Activated T-helper 17 cell treated with anti-CD3 and anti-CD28 coated beads, Interleukin-2, amount 50 U/mL, for 72 hours (primary cell): Measurements from ENCODE around the gene GSK3B. TPM values are rescaled to one million over a fixed set of nuclear protein-coding genes. Genes with fewer than 3 reads are reported as not detected.
A peak's percentile ranks its signal among the peaks of the same experiment; 100 is the strongest.

Experiments
- ATAC-seq: fragments of 150-1000 bp; cut with Tn5 transposase; replicated peaks from 2 replicates; pipeline ENCODE4 v1.10.0; 2021; ENCODE audit warnings: mild to moderate bottlenecking, moderate library complexity
- H3K27ac Mint-ChIP-seq: one replicate; pipeline ENCODE4 v1.8.0; 2022; ENCODE audit warnings: mixed read lengths
- H3K27me3 Mint-ChIP-seq: one replicate; pipeline ENCODE4 v1.8.0; 2022; ENCODE audit warnings: mixed read lengths
- H3K36me3 Mint-ChIP-seq: one replicate; pipeline ENCODE4 v1.8.0; 2022; ENCODE audit warnings: low read depth, mild to moderate bottlenecking, mixed read lengths
- H3K4me1 Mint-ChIP-seq: one replicate; pipeline ENCODE4 v1.8.0; 2022; ENCODE audit warnings: mixed read lengths
- H3K4me3 Mint-ChIP-seq: one replicate; pipeline ENCODE4 v1.8.0; 2022; ENCODE audit warnings: mild to moderate bottlenecking, mixed read lengths
- H3K9me3 Mint-ChIP-seq: one replicate; pipeline ENCODE4 v1.8.0; 2022; ENCODE audit warnings: mixed read lengths
- total RNA-seq, 2 donors: library from RNA; stranded (reverse); gene quantifications; one replicate each; pipeline ENCODE4 v1.2.3, GENCODE V29; 2022

The GSK3B gene
- 10 to 100 TPM; 31.5 to 36.9 TPM for total RNA-seq

DNA sequence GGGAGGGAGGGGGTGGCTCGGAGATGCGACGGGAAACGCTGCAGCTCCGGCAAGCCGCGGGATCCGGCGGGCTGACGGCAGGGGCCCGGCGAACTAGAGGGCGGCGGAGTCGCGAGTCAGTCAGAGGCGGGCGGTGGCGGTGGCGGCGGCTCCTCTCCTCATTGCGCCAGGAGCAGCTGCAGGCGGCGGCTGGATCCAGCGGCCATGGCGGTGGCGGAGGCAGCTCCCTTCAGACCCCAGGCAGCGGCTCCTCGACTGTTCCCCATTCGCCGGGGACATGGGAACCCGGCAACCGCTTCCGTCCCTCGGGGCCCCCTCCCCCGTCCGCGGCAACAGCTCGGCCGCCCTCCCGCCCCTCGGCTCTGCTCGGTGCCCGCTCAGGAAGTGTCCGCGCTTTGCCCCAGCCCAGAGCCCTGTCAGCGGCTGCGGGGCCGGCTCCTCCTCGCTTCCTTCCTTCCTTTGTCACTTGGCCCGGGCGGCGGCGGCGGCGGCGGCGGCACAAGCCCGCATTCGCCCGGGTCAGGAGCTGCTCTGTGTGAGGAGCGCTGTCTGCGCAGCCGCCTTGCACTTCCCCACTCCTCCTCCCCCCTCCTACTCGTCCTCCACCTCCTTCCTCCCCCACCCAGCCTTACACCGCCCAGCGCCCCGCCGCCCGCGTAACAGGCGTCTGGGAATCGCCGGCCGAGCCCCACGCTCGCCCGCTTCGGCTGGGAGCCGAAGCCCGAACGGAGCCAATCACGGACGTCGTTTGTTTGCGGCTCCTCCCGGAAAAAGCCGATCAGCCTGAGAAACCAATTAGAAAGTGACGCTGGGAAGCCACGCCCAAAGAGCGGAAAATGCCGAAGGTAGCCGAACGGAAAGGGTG, at the start of gene GSK3B:
TSS of gene GSK3B (minus strand) at position 537 of the 865 bp plus-strand sequence. CDS start 1,013 bp downstream, outside the sequence.
- H3K27ac Mint-ChIP-seq, result no peak within 1 kb of the TSS
- peaks cover 26% of the 10 kb centered on the region for H3K36me3 Mint-ChIP-seq
- no peaks in the 10 kb centered on the region for H3K27me3 Mint-ChIP-seq
- H3K9me3 Mint-ChIP-seq, result no peaks in the 10 kb centered on the region
- no peak within 1 kb of the TSS for H3K4me3 Mint-ChIP-seq
- H3K4me1 Mint-ChIP-seq, result peaks cover 7% of the 10 kb centered on the region
- ATAC-seq, result peak; percentile 52

DNA sequence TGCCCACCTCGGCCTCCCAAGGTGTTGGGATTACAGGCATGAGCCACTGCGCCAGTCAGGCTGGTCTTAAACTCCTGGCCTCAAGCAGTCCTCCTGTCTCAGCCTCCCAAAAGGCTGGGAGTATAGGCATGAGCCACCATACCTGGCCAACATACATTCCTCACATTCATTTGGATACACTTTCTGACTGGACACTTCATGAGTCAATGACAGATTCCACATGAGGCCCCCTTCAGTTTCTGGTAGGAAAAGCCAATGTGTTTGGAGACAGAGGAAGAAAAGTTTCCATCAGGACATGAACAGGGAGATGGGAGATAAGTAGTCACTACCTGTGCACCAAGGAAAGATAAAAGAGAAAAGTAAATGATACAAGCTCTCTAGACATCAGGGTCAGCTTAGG, 49.4 kb upstream of the GSK3B start:
- Mint-ChIP-seq H3K4me1 (peaks cover 7% of the 10 kb centered on the region), H3K9me3 (no peaks in the 10 kb centered on the region), H3K36me3 (no peaks in the 10 kb centered on the region), H3K27ac (no peak overlapping the region), H3K27me3 (no peaks in the 10 kb centered on the region), H3K4me3 (no peak overlapping the region)
- no peak for ATAC-seq

DNA sequence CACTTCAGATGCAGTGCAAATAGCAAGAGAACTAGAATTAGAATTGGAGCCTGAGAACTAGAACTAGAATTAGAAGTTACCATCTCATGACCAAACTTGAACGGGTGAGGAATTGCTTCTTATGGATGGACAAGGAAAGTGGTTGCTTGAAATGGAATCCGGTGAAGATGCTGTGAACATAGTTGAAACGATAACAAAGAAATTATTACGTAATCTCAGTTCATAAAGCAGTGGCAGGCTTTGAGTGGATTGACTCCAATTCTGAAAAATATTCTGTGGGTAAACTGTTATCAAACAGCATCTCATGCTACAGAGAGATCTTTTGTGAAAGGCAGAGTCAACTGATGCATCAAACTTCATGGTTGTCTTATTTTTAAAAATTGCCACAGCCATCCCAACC, 48.0 kb upstream of the GSK3B start:
- ATAC-seq, result no peak
- H3K9me3 Mint-ChIP-seq, result no peaks in the 10 kb centered on the region
- no peak overlapping the region for H3K27ac Mint-ChIP-seq
- no peak overlapping the region for H3K4me3 Mint-ChIP-seq
- peaks cover 7% of the 10 kb centered on the region for H3K4me1 Mint-ChIP-seq
- no peaks in the 10 kb centered on the region for H3K36me3 Mint-ChIP-seq
- no peaks in the 10 kb centered on the region for H3K27me3 Mint-ChIP-seq

DNA sequence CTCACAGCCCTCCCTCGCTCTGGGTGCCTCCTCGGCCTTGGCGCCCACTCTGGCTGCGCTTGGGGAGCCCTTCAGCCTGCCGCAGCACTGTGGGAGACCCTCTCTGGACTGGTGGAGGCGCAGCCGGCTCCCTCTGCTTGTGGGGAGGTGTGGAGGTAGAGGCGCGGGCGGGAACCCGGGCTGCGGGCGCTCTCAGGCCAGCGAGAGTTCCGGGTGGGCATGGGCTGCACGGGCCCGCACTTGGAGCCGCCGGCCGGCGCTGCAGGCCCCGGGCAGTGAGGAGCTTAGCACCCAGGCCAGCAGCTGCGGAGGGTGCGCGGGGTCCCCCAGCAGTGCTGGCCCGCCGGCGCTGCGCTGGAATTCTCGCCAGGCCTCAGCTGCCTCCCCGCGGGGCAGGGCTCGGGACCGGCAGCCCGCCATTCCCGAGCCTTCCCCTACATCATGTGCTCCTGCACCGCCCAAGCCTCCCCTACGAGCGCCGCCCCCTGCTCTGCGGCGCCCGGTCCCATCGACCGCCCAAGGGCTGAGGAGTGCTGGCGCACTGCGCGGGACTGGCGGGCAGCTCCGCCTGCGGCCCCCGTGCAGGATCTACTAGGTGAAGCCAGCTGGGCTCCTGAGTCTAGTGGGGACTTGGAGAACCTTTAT, 46.0 kb upstream of the GSK3B start:
- Mint-ChIP-seq H3K27ac (no peak overlapping the region), H3K4me1 (peaks cover under 1% of the 10 kb centered on the region), H3K9me3 (no peaks in the 10 kb centered on the region), H3K4me3 (no peak overlapping the region), H3K27me3 (no peaks in the 10 kb centered on the region), H3K36me3 (no peaks in the 10 kb centered on the region)
- no peak for ATAC-seq

DNA sequence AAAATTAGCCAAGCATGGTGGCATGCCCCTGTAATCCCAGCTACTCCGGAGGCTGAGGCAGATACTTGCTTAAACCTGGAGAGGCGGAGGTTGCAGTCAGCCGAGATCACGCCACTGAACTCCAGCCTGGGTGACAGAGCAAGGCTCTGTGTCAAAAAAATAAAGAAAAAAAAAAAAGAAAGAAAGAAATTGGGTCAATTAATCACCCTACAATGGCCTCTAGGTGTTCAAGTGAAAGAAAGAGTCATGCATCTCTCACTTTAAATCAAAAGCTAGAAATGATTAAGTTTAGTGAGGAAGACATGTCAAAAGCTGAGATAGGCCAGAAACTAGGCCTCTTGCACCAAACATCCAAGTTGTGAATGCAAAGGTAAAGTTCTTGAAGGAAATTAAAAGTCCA, 44.9 kb upstream of the GSK3B start:
- Mint-ChIP-seq H3K27ac (no peak overlapping the region), H3K36me3 (no peaks in the 10 kb centered on the region), H3K4me3 (no peak overlapping the region), H3K9me3 (no peaks in the 10 kb centered on the region), H3K4me1 (no peaks in the 10 kb centered on the region), H3K27me3 (no peaks in the 10 kb centered on the region)
- ATAC-seq, result peak; percentile 28

DNA sequence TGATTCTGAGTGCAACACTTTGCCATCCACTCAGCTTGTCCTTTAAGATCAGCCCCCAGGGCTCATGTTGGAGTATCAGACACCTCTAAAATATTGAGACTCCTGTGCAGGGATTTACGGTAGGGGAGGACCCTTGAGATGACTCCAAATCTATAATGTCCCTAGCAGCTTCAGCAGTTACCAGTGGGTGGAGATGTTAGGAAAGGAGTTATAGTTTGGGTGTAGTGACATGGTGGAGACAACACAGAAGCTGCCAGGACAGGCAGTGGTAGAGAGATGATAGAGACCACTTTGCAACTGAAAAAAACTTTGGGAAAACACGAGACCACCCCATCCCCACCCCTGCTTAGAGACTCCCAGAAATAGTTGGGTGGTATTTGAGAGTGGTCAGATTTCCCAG, 43.3 kb upstream of the GSK3B start:
- no peaks in the 10 kb centered on the region for H3K36me3 Mint-ChIP-seq
- no peaks in the 10 kb centered on the region for H3K27me3 Mint-ChIP-seq
- H3K9me3 Mint-ChIP-seq, result no peaks in the 10 kb centered on the region
- ATAC-seq, result no peak
- no peaks in the 10 kb centered on the region for H3K4me1 Mint-ChIP-seq
- H3K4me3 Mint-ChIP-seq, result no peak overlapping the region
- no peak overlapping the region for H3K27ac Mint-ChIP-seq

DNA sequence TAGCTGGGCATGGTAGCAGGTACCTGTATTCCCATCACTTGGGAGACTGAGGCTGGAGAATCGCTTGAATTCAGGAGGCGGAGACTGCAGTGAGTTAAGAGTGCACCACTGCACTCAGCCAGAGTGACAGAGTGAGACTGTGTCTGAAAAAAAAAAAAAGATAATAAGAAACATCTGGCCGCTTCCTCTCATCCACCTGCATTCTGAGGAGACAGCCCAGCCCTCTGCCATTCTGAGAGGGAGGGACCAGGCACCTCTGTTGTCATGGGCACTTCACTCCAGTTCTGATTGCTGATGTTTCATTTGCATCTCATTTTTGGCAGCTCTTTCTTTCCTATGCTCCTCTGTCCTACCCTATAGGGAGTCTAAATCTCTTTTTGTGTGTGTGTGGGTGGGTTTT, 36.4 kb upstream of the GSK3B start:
- H3K27ac Mint-ChIP-seq, result no peak overlapping the region
- H3K4me1 Mint-ChIP-seq, result no peaks in the 10 kb centered on the region
- H3K9me3 Mint-ChIP-seq, result no peaks in the 10 kb centered on the region
- H3K36me3 Mint-ChIP-seq, result no peaks in the 10 kb centered on the region
- ATAC-seq, result no peak
- no peak overlapping the region for H3K4me3 Mint-ChIP-seq
- H3K27me3 Mint-ChIP-seq, result no peaks in the 10 kb centered on the region

DNA sequence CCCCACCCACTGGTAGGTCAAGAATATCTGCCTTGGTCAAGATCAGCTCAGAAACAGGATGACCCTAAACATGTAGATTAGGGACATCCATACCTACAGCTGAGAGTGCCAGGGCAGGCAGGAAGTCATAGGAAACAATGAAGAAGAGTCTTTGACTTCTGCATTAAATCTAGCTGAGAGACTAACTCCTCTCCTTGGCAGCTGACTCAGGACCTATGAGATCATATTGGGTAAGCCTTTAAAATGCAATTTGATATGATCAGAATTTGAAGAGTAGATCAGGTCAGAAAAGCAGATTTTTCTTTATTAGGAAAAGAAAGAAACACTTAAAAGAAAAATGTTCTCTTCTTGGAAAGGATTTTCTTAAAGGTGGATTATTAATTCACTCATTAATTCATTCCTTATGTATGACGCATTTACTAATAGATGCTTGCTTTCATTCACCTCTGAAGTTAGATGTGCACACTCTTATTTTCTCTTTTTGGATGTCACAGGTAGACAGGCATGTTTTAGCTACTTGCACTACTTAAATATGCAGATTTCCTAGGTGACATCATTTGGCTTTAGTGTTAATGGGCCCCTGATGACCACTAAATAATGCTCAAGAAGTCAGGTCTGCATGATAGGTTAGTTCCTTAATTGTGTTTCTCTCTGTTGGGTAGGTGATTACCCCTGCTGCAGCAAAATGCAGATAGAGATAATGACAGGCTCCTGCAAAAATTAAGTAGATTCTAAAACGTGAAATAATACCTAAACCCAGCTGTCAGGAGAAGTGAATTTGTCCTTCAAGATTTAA, 35.7 kb upstream of the GSK3B start:
- H3K27ac Mint-ChIP-seq, result no peak overlapping the region
- no peak for ATAC-seq
- H3K9me3 Mint-ChIP-seq, result no peaks in the 10 kb centered on the region
- H3K4me3 Mint-ChIP-seq, result no peak overlapping the region
- no peaks in the 10 kb centered on the region for H3K4me1 Mint-ChIP-seq
- H3K36me3 Mint-ChIP-seq, result no peaks in the 10 kb centered on the region
- no peaks in the 10 kb centered on the region for H3K27me3 Mint-ChIP-seq

DNA sequence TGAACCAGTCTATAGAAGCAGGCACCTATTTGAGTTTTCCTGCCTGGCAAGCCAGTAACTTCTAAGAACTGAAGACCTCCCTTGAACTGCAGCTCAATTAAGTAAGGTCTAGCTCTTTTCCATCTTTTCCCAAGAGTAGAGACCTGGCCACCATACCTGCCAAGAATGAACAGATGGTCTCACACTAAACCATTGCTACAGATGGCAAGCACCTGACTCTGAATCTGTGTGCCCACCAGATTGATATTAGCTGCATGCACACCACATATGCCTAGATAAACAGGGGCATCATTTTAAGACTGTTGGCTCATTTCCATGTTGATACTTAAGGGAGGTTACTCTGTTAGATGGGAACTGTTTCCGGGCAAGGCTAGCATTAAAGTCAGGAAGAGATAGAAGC, 34.8 kb upstream of the GSK3B start:
- Mint-ChIP-seq H3K27me3 (no peaks in the 10 kb centered on the region), H3K4me3 (no peak overlapping the region), H3K9me3 (no peaks in the 10 kb centered on the region), H3K27ac (no peak overlapping the region), H3K36me3 (no peaks in the 10 kb centered on the region), H3K4me1 (no peaks in the 10 kb centered on the region)
- no peak for ATAC-seq

DNA sequence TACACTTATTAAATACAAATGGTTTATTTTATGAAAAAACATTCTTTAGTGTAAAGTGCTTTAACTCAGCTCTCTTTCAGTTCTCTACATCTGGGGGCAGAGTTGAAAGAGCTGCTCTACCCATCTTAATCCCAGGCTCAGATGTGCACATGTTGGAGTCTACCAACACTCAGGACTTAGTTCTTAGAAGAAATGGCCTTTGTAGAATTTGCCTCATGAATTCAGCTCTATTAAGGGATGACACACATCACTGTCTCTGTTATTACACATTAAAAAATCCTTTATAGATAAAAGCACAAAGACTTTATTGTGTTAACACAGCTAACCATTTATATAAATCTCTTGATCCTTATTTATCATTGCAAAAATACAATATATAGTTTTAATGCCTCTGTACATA, 31.7 kb upstream of the GSK3B start:
- no peak overlapping the region for H3K27ac Mint-ChIP-seq
- no peaks in the 10 kb centered on the region for H3K36me3 Mint-ChIP-seq

DNA sequence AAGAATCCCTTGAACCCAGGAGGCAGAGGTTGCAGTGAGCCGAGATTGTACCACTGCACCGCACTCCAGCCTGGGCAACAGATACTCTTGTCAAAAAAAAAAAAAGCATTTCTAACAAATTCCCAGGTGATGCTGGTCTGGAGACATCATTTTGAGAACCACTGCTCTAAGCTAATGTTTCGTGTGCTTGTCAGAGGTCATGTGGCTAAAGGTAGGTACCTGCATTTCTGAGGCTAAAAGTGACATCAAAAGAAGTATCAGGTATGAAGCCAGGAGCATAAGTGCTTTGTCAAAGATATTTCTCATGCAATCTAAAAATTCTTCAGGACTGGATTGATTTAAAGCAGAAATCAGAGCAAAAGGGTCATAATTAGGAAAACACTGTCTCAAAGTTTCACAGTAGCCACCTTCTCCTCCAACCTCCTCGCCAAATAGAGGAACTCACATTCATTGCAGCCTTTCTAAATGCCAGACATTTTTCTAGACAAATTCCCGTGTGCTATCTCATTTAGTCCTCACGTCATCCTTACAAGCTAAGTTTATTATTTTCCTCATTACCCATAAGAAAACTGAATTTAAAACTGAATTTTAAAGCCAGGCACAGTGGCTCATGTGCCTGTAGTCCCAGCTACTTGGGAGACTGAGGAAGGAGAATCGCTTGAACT, 25.7 kb upstream of the GSK3B start:
- Mint-ChIP-seq H3K36me3 (no peaks in the 10 kb centered on the region), H3K4me1 (no peaks in the 10 kb centered on the region), H3K4me3 (no peak overlapping the region)

More for the DNA sequence above, 31.7 kb upstream of the GSK3B start:
- Mint-ChIP-seq H3K4me1 (no peaks in the 10 kb centered on the region), H3K4me3 (no peak overlapping the region), H3K9me3 (no peaks in the 10 kb centered on the region), H3K27me3 (no peaks in the 10 kb centered on the region)
- no peak for ATAC-seq

DNA sequence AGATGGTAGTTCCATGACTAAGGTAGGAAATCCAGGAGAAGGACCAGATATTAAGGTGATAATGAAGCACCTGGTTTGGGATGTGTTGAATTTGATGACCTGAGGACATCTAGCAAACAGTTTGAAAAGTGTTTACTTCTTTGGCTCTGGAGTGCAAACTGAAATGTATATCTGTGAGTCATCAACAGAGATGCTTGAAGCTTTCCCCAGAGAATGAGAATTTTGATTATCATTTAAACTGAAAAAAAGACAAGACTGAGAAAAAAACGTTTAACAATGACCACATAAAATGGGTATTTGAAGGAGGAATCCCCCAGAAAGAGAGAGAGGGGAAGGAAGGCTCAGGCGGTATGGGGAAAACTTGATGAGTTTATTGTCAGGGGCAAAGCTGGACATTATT, 20.7 kb upstream of the GSK3B start:
- Mint-ChIP-seq H3K27me3 (no peaks in the 10 kb centered on the region), H3K36me3 (no peaks in the 10 kb centered on the region), H3K4me3 (no peak overlapping the region), H3K27ac (no peak overlapping the region), H3K9me3 (no peaks in the 10 kb centered on the region), H3K4me1 (no peaks in the 10 kb centered on the region)
- ATAC-seq, result no peak

More for the DNA sequence above, 25.7 kb upstream of the GSK3B start:
- no peak overlapping the region for H3K27ac Mint-ChIP-seq
- no peak for ATAC-seq
- no peaks in the 10 kb centered on the region for H3K9me3 Mint-ChIP-seq
- no peaks in the 10 kb centered on the region for H3K27me3 Mint-ChIP-seq

DNA sequence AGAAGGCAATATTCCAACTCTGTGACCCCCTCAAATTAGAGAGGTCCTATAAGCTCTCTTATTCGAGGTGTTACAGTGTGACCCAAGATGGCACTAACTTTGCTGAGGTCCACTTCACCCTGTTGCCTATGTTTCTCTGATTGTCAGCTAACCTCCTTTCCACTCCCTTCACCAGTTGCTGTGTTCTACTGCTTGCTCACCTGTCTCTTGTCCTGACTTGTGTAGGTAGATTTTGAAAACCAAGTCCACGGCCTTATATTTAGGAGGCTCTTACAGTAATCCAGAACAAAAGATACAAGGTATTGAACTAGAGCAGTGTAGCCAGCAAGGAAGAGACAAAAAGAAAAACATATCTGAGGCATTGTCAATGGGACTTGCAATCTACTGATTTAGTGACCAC, 20.1 kb upstream of the GSK3B start:
- Mint-ChIP-seq H3K9me3 (no peaks in the 10 kb centered on the region), H3K4me3 (no peak overlapping the region), H3K27me3 (no peaks in the 10 kb centered on the region), H3K27ac (no peak overlapping the region), H3K4me1 (no peaks in the 10 kb centered on the region), H3K36me3 (no peaks in the 10 kb centered on the region)
- ATAC-seq, result no peak
